ENCODE results near the gene PAIP2B.

DNA sequence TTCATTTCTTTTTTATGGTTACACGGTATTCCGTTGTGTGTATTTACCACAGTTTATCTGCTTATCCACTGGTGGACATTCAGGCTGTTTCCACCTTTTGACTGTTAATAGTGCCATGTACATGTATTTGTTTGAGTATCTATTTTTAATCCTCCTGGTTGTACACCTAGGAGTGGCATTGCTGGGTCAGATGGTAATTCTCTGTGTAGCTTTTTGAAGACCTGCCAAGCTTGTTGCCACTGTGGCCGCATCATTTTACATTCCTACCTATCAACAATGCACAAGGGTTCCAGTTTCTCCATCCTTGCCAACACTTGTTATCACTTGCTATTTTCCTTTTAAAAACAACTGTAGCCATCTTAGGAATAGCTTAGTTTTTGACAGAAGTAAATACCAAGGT, 83.1 kb downstream of the PAIP2B start:
- TF ChIP-seq FOXM1 (IDR thresholded peaks at IDR 0.05; ENCODE audit: low read depth, low read length) (no peak), MYB (IDR thresholded peaks at IDR 0.05; ENCODE audit: borderline replicate concordance, low read depth, low read length) (no peak), CHD1 (IDR thresholded peaks at IDR 0.05; ENCODE audit: low read depth, low read length) (no peak), POLR2AphosphoS5 (IDR thresholded peaks at IDR 0.05; ENCODE audit: low read length) (no peak), HDAC6 (IDR thresholded peaks at IDR 0.05; ENCODE audit: unreplicated experiment) (no peak)
- TF ChIP-seq, protein P1, sequence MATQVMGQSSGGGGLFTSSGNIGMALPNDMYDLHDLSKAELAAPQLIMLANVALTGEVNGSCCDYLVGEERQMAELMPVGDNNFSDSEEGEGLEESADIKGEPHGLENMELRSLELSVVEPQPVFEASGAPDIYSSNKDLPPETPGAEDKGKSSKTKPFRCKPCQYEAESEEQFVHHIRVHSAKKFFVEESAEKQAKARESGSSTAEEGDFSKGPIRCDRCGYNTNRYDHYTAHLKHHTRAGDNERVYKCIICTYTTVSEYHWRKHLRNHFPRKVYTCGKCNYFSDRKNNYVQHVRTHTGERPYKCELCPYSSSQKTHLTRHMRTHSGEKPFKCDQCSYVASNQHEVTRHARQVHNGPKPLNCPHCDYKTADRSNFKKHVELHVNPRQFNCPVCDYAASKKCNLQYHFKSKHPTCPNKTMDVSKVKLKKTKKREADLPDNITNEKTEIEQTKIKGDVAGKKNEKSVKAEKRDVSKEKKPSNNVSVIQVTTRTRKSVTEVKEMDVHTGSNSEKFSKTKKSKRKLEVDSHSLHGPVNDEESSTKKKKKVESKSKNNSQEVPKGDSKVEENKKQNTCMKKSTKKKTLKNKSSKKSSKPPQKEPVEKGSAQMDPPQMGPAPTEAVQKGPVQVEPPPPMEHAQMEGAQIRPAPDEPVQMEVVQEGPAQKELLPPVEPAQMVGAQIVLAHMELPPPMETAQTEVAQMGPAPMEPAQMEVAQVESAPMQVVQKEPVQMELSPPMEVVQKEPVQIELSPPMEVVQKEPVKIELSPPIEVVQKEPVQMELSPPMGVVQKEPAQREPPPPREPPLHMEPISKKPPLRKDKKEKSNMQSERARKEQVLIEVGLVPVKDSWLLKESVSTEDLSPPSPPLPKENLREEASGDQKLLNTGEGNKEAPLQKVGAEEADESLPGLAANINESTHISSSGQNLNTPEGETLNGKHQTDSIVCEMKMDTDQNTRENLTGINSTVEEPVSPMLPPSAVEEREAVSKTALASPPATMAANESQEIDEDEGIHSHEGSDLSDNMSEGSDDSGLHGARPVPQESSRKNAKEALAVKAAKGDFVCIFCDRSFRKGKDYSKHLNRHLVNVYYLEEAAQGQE (IDR thresholded peaks at IDR 0.05; ENCODE audit: low read depth, low read length) = no peak
